ENCODE measurements around the gene ASAP2.

Gene ASAP2

GRCh38 chr2:9280224-9280623 is 73.6 kb downstream of the ASAP2 start:
- no peak for DNase-seq

GRCh38 chr2:9281145-9281544 is 74.5 kb downstream of the ASAP2 start:
- DNase-seq, result no peak

GRCh38 chr2:9282128-9283112 is 75.8 kb downstream of the ASAP2 start:
- DNase-seq, result no peak

- DNase-seq, result no peak
These were observed 78.1 kb downstream of the ASAP2 start for GRCh38 chr2:9284521-9285297.

- no peak for DNase-seq
These were observed 78.8 kb downstream of the ASAP2 start for GRCh38 chr2:9285385-9285920.

- no peak for DNase-seq
These were observed 79.3 kb downstream of the ASAP2 start for GRCh38 chr2:9285921-9286320.

- no peak for DNase-seq
These were observed 80.2 kb downstream of the ASAP2 start for GRCh38 chr2:9286554-9287399.

- DNase-seq, result no peak
These were observed 80.9 kb downstream of the ASAP2 start for GRCh38 chr2:9287400-9288045.

GRCh38 chr2:9288233-9288632 is 81.6 kb downstream of the ASAP2 start:
- no peak for DNase-seq

GRCh38 chr2:9288681-9289338 is 82.2 kb downstream of the ASAP2 start:
- DNase-seq, result no peak

GRCh38 chr2:9291331-9291730 is 84.7 kb downstream of the ASAP2 start:
- DNase-seq, result no peak

- no peak for DNase-seq
These were observed 85.3 kb downstream of the ASAP2 start for GRCh38 chr2:9291866-9292265.

- no peak for DNase-seq
These were observed 85.8 kb downstream of the ASAP2 start for GRCh38 chr2:9292426-9292825.

- DNase-seq, result no peak
These were observed 88.2 kb downstream of the ASAP2 start for GRCh38 chr2:9294764-9295163.

- no peak for DNase-seq
These were observed 89.9 kb downstream of the ASAP2 start for GRCh38 chr2:9296559-9296958.

GRCh38 chr2:9297156-9297555 is 90.5 kb downstream of the ASAP2 start:
- DNase-seq, result no peak

GRCh38 chr2:9297807-9298206 is 91.2 kb downstream of the ASAP2 start:
- DNase-seq, result no peak

GRCh38 chr2:9298583-9298982 is 92.0 kb downstream of the ASAP2 start:
- no peak for DNase-seq

- DNase-seq, result no peak
These were observed 92.8 kb downstream of the ASAP2 start for GRCh38 chr2:9299161-9300100.

GRCh38 chr2:9300214-9300613 is 93.6 kb downstream of the ASAP2 start:
- DNase-seq, result no peak
